Left ventricle myocardium inferior (tissue), 1 donor: ENCODE results near the gene KRT3. TPM values are rescaled to one million over a fixed set of nuclear protein-coding genes. Genes with fewer than 3 reads are reported as not detected.

Experiments used
- DNase-seq: peaks from one replicate; pipeline ENCODE4 v3.0.0-alpha.2; 2020
- H3K27ac ChIP-seq: fragments of 200-600 bp; replicated peaks from 2 replicates; pipeline ENCODE4 v1.8.0; 2021
- H3K27me3 ChIP-seq: fragments of 200-600 bp; 2 replicates; pipeline ENCODE4 v1.8.0; 2021; ENCODE audit warnings: low read depth
- H3K36me3 ChIP-seq: fragments of 200-600 bp; 2 replicates; pipeline ENCODE4 v1.8.0; 2021
- H3K4me1 ChIP-seq: fragments of 200-600 bp; 2 replicates; pipeline ENCODE4 v1.8.0; 2021
- H3K4me3 ChIP-seq: fragments of 200-600 bp; 2 replicates; pipeline ENCODE4 v1.8.0; 2021; ENCODE audit warnings: mild to moderate bottlenecking, moderate library complexity
- H3K9me3 ChIP-seq: fragments of 200-600 bp; replicated peaks from 2 replicates; pipeline ENCODE4 v1.8.0; 2021
- intact Hi-C: fragments of 100-400 bp; cut with micrococcal nuclease; formaldehyde crosslinking; loops from one replicate; pipeline ENCODE4 v1.11.0; 2022
- total RNA-seq: library from RNA; stranded (reverse); fragmentation: NEBNext Ultra II Directional; extraction: Animal tissue kit (Norgen Biotek cat#: 25700); gene quantifications from one replicate; pipeline ENCODE4 v1.2.1, GENCODE V29; 2021
- TF ChIP-seq, protein P1 (sequence below): fragments of 200-600 bp; IDR thresholded peaks from 2 replicates; pipeline ENCODE4 v1.8.0; 2021; ENCODE audit warnings: antibody characterized with exemption, mild to moderate bottlenecking, borderline replicate concordance
- donor health status: DM: no; HTN: yes; CAD: no; lungs with severe emphysema.

KRT3 gene
- total RNA-seq, 1 donor from 2014 or later, result not detected

DNA sequence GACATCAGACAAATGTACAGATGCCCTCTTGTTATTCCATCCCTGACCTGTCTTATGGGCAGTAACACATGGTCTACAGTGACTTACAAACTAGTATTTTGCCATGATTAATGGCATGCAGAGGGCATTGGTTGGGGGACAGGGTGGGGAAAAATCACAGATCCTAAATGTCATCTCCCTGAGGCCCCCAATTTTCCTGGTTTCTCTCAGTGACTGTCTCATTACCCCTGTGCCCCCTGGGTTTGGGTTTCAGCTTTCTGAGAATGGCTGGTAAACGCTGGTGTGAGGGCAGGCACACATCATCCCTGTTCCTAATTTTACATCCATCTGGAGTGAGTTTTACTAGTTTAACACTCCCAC, 28.9 kb downstream of the KRT3 start:
- H3K36me3 ChIP-seq, result no peaks in the 10 kb centered on the region
- no peak overlapping the region for H3K27ac ChIP-seq
- H3K4me1 ChIP-seq, result no peaks in the 10 kb centered on the region
- peaks cover 9% of the 10 kb centered on the region for H3K9me3 ChIP-seq
- H3K4me3 ChIP-seq, result no peak overlapping the region
- intact Hi-C loops, result no loop called here
- H3K27me3 ChIP-seq, result peaks cover 53% of the 10 kb centered on the region
- no peak for DNase-seq
- TF ChIP-seq, protein P1, sequence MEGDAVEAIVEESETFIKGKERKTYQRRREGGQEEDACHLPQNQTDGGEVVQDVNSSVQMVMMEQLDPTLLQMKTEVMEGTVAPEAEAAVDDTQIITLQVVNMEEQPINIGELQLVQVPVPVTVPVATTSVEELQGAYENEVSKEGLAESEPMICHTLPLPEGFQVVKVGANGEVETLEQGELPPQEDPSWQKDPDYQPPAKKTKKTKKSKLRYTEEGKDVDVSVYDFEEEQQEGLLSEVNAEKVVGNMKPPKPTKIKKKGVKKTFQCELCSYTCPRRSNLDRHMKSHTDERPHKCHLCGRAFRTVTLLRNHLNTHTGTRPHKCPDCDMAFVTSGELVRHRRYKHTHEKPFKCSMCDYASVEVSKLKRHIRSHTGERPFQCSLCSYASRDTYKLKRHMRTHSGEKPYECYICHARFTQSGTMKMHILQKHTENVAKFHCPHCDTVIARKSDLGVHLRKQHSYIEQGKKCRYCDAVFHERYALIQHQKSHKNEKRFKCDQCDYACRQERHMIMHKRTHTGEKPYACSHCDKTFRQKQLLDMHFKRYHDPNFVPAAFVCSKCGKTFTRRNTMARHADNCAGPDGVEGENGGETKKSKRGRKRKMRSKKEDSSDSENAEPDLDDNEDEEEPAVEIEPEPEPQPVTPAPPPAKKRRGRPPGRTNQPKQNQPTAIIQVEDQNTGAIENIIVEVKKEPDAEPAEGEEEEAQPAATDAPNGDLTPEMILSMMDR, result no peak

DNA sequence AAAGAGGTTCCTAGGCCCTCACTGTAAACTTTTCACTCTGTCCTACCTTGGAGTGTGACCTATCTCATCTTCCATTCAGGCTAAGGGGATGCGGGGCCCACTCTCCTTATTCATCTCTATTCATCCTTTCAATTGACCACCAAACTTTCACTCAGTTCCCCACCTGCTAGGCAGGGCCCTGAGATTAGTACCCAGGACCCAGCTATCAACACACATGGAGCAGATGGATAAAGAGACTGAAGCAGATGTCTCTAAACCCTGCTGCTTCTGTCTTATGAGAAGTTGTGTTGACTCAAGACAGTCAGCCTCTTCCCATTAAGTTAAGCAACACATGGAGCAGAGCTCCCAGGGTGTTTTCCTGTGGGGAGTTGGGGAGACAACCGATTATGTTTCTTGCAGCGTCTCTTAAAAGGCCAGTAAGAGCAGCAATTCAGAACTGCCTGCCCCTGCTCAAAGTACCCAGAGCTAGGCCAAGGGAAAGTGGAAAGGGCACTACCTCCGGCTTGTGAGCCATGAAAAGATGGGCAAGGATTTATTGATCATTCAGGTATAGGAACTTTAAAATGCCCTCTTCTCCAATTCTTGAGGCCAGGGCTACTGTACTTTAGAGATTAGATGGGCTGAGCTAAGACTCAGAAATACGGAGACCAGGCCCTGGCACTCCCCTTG, 29.4 kb downstream of the KRT3 start:
- Histone ChIP-seq H3K4me1 (no peaks in the 10 kb centered on the region), H3K27me3 (peaks cover 55% of the 10 kb centered on the region), H3K27ac (no peak overlapping the region), H3K36me3 (no peaks in the 10 kb centered on the region), H3K9me3 (peaks cover 14% of the 10 kb centered on the region), H3K4me3 (no peak overlapping the region)
- TF ChIP-seq, protein P1, result no peak
- intact Hi-C loops, result no loop called here
- no peak for DNase-seq

DNA sequence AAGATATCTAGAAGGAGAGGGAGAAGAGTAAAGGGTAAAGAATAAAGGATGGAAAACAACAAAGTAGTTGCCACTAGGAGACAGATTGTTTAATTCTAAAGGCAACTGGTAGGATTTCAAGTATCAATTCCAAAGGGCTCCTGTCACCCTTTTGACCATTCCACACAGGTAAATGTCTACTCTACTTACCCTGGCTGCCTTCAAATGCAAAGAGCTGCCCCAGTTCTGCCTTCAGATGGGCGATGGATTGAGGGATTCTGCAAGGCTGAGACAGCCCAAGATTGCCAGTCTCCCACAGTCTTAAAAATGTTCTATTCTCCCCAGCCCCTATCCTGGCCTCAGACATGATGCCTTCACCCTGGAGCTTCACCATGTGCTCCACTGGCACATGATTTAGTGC, 30.2 kb downstream of the KRT3 start:
- no peak for DNase-seq
- intact Hi-C loops, result no loop called here
- no peaks in the 10 kb centered on the region for H3K4me1 ChIP-seq
- H3K27me3 ChIP-seq, result peaks cover 53% of the 10 kb centered on the region
- TF ChIP-seq, protein P1, result no peak
- peaks cover 22% of the 10 kb centered on the region for H3K9me3 ChIP-seq
- no peaks in the 10 kb centered on the region for H3K36me3 ChIP-seq
- H3K4me3 ChIP-seq, result no peak overlapping the region
- H3K27ac ChIP-seq, result no peak overlapping the region

DNA sequence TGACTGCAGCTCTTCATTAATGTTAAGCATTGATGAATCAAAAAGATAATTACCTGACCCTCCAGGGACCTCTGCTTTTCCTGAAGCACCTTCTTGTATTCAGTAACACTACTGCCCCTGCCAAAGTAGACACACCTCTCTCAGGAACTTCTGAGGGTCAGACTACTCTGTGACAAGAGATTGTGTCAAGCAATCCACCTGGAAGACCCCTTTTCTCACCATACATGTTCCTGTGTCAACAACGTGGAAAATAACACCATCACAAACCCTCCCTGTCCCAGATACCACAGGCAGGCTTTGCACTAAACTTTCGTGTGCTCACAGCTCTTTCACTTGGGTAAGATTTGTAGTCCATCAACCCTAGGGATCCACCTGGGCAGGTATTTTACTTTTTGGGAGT, 31.9 kb downstream of the KRT3 start:
- H3K9me3 ChIP-seq, result peaks cover 34% of the 10 kb centered on the region
- H3K27ac ChIP-seq, result no peak overlapping the region
- intact Hi-C loops, result no loop called here
- DNase-seq, result no peak
- TF ChIP-seq, protein P1, result no peak
- H3K36me3 ChIP-seq, result no peaks in the 10 kb centered on the region
- H3K4me1 ChIP-seq, result no peaks in the 10 kb centered on the region
- H3K27me3 ChIP-seq, result peaks cover 44% of the 10 kb centered on the region
- no peak overlapping the region for H3K4me3 ChIP-seq

DNA sequence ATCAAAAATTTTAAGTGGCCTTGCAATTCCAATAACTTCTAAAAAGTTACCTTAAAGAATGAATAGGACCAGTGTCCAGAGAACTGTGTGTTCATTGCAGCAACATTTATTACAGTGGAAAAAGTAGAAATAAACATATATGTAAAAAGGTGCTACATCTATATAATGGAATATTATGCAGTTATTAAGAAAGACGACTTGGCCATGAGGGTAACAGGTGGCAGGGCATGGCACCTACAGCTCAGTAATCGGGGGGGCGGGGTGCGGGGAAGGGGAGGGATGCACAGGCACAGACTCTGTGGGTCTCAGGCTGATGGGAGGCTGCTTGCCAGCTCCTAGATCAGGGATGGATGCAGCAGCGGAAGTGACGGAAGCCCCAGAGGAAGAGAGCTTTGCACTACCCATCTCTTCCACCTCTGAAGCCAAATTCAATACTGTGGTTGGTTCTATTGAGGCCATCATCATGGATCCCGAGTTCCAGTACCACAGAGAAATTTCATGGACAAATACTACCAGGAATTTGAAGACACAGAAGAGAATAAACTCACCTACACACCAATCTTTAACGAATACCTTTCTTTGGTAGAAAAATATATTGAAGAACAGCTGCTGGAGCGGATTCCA, 32.8 kb downstream of the KRT3 start:
- TF ChIP-seq, protein P1, result no peak
- no peak for DNase-seq
- Histone ChIP-seq H3K4me1 (no peaks in the 10 kb centered on the region), H3K4me3 (no peak overlapping the region), H3K36me3 (no peaks in the 10 kb centered on the region), H3K27me3 (peaks cover 44% of the 10 kb centered on the region), H3K27ac (no peak overlapping the region), H3K9me3 (peaks cover 34% of the 10 kb centered on the region)
- intact Hi-C loops, result no loop called here
